Right lobe of liver (tissue), 4 donors: ENCODE data around the gene GTF2H3.

Source experiments
- CTCF ChIP-seq, 4 donors: fragments of 200-600 bp in 3 of 4; fragments of 450-650 bp in 1 of 4; IDR thresholded peaks; one replicate each; pipeline versions ENCODE4 v1.5.1 to v1.8.0; 2016 to 2022; ENCODE audit warnings: antibody characterized with exemption in 4 of 4, mild to moderate bottlenecking in 2 of 4
- POLR2A ChIP-seq: fragments of 450-650 bp; IDR thresholded peaks from one replicate; pipeline ENCODE4 v1.6.1; 2017; ENCODE audit warnings: antibody characterized with exemption, mild to moderate bottlenecking
- donor health status: DM: no; HTN: no; CAD: no.
- donor health status: DM: no; HTN: no; CAD: no.
- donor health status: DM: no; HTN: yes; CAD: no.

GRCh38 chr12:123681605-123682004, 48.0 kb downstream of the GTF2H3 start:
- TF ChIP-seq CTCF (IDR thresholded peaks at IDR 0.05) (no peak), POLR2A (no peak)
